HEK293T (cell line): ENCODE data around the gene ACVR1.

Experiments
- CTBP1 ChIP-seq: fragments of 450-650 bp; IDR thresholded peaks from 2 replicates; pipeline ENCODE4 v1.6.1; 2016; ENCODE audit warnings: borderline replicate concordance
- ELF4 ChIP-seq: fragments of 450-650 bp; IDR thresholded peaks from 2 replicates; pipeline ENCODE4 v1.6.1; 2017; ENCODE audit warnings: antibody characterized with exemption
- FOXA1 ChIP-seq: fragments of 450-650 bp; IDR thresholded peaks from 2 replicates; pipeline ENCODE4 v1.6.1; 2016; ENCODE audit warnings: mild to moderate bottlenecking
- FOXM1 ChIP-seq: fragments of 450-650 bp; IDR thresholded peaks from 2 replicates; pipeline ENCODE4 v1.6.1; 2017; ENCODE audit warnings: mild to moderate bottlenecking, borderline replicate concordance
- HDGF ChIP-seq: fragments of 450-650 bp; IDR thresholded peaks from 2 replicates; pipeline ENCODE4 v1.6.1; 2017; ENCODE audit warnings: antibody characterized with exemption, borderline replicate concordance
- L3MBTL2 ChIP-seq: fragments of 450-650 bp; conservative IDR thresholded peaks from 2 replicates; pipeline ENCODE4 v1.6.1; 2016; ENCODE audit warnings: mild to moderate bottlenecking
- NFRKB ChIP-seq: fragments of 450-650 bp; IDR thresholded peaks from 2 replicates; pipeline ENCODE4 v1.6.1; 2016; ENCODE audit warnings: mild to moderate bottlenecking, moderate library complexity
- SP1 ChIP-seq: fragments of 450-650 bp; IDR thresholded peaks from 2 replicates; pipeline ENCODE4 v1.6.1; 2017
- SUZ12 ChIP-seq: fragments of 450-650 bp; IDR thresholded peaks from 2 replicates; pipeline ENCODE4 v1.6.1; 2016; ENCODE audit warnings: mild to moderate bottlenecking
- TF ChIP-seq, protein P1 (sequence below): fragments of 450-650 bp; IDR thresholded peaks from 2 replicates; pipeline ENCODE4 v1.6.1; 2016

- TF ChIP-seq, protein P1, sequence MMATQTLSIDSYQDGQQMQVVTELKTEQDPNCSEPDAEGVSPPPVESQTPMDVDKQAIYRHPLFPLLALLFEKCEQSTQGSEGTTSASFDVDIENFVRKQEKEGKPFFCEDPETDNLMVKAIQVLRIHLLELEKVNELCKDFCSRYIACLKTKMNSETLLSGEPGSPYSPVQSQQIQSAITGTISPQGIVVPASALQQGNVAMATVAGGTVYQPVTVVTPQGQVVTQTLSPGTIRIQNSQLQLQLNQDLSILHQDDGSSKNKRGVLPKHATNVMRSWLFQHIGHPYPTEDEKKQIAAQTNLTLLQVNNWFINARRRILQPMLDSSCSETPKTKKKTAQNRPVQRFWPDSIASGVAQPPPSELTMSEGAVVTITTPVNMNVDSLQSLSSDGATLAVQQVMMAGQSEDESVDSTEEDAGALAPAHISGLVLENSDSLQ = no peak
- no peak for TF ChIP-seq FOXM1
- no peak for TF ChIP-seq ELF4
- TF ChIP-seq FOXA1 = no peak
- no peak for TF ChIP-seq SP1
- TF ChIP-seq CTBP1 = no peak
- no peak for TF ChIP-seq L3MBTL2
- no peak for TF ChIP-seq SUZ12
- TF ChIP-seq HDGF = no peak
- TF ChIP-seq NFRKB = no peak
These were observed 46.2 kb upstream of the ACVR1 start for GRCh38 chr2:157922336-157922735.
